Stimulated activated CD8-positive, alpha-beta memory T cell treated with anti-CD3 and anti-CD28 coated beads, Interleukin-2, amount 100 ng/mL, for 48 hours (primary cell): ENCODE measurements around the gene COL16A1.

ENCODE experiments used
- DNase-seq, 2 donors: peaks; one replicate each; pipeline ENCODE4 v3.0.0-alpha.2; 2020; ENCODE audit warnings: low read depth in 2 of 2

COL16A1 gene

GRCh38 chr1:31624731-31625514 is 78.9 kb downstream of the COL16A1 start:
- no peak for DNase-seq

- no peak for DNase-seq
Measured at GRCh38 chr1:31624309-31624708, 79.5 kb downstream of the COL16A1 start.

- no peak for DNase-seq
Measured at GRCh38 chr1:31623365-31623764, 80.5 kb downstream of the COL16A1 start.

- no peak for DNase-seq
Measured at GRCh38 chr1:31621847-31622730, 81.7 kb downstream of the COL16A1 start.

GRCh38 chr1:31621498-31621820 is 82.4 kb downstream of the COL16A1 start:
- no peak for DNase-seq

- no peak for DNase-seq
Measured at GRCh38 chr1:31620631-31621497, 83.0 kb downstream of the COL16A1 start.

- no peak for DNase-seq
Measured at GRCh38 chr1:31618916-31619846, 84.6 kb downstream of the COL16A1 start.

GRCh38 chr1:31617916-31618746 is 85.7 kb downstream of the COL16A1 start:
- DNase-seq: peak; percentile 32 to 37

- no peak for DNase-seq
Measured at GRCh38 chr1:31617218-31617915, 86.5 kb downstream of the COL16A1 start, which contains the start of gene HCRTR1. Gene HCRTR1 (plus strand): TSS chr1:31617689. CDS start chr1:31619193, 1,504 bp downstream.

GRCh38 chr1:31615939-31616338 is 87.9 kb downstream of the COL16A1 start:
- DNase-seq: no peak

- no peak for DNase-seq
Measured at GRCh38 chr1:31615414-31615813, 88.4 kb downstream of the COL16A1 start.

GRCh38 chr1:31614414-31615005 is 89.3 kb downstream of the COL16A1 start:
- DNase-seq: no peak

GRCh38 chr1:31609514-31610118 is 94.2 kb downstream of the COL16A1 start:
- DNase-seq: no peak

GRCh38 chr1:31607360-31607759 is 96.5 kb downstream of the COL16A1 start:
- no peak for DNase-seq

- DNase-seq: peak in 1 of 2 donors; percentile 17
Measured at GRCh38 chr1:31605908-31606427, 97.8 kb downstream of the COL16A1 start.
